WTC11 (cell line): ENCODE data around the gene TMEM39A. TPM values are rescaled to one million over a fixed set of nuclear protein-coding genes. Genes with fewer than 3 reads are reported as not detected.

Experiments
- ATAC-seq: fragments of 200-7000 bp; cut with Tn5 transposase; 2 replicates; pipeline ENCODE4 v1.10.0; 2021; ENCODE audit warnings: mild to moderate bottlenecking, moderate library complexity
- CTCF ChIA-PET: fragments of 300-600 bp; sonication (Branson Sonifier 250); formaldehyde crosslinking; loops from one replicate; lab custom pipeline; 2021; ENCODE audit warnings: antibody characterized with exemption; lab: Charles Lee
- POLR2A ChIA-PET: fragments of 350-600 bp; sonication (Branson Sonifier 250); formaldehyde crosslinking; loops from one replicate; lab custom pipeline; 2021; ENCODE audit warnings: antibody characterized with exemption; lab: Charles Lee
- DNase-seq: peaks from one replicate; pipeline ENCODE4 v3.0.0; 2021; ENCODE audit warnings: low spot score
- H3K27ac Mint-ChIP-seq: 2 replicates; pipeline ENCODE4 v1.8.0; 2021; ENCODE audit warnings: mixed read lengths
- H3K27me3 Mint-ChIP-seq: 2 replicates; pipeline ENCODE4 v1.8.0; 2021; ENCODE audit warnings: low read depth, mild to moderate bottlenecking, moderate library complexity, mixed read lengths
- H3K36me3 Mint-ChIP-seq: 2 replicates; pipeline ENCODE4 v1.8.0; 2021; ENCODE audit warnings: mixed read lengths
- H3K4me1 Mint-ChIP-seq: 2 replicates; pipeline ENCODE4 v1.8.0; 2022; ENCODE audit warnings: mixed read lengths
- H3K4me3 Mint-ChIP-seq: 2 replicates; pipeline ENCODE4 v1.8.0; 2021; ENCODE audit warnings: mild to moderate bottlenecking, moderate library complexity, mixed read lengths
- H3K9me3 Mint-ChIP-seq: 2 replicates; pipeline ENCODE4 v1.8.0; 2021; ENCODE audit warnings: mixed read lengths
- AFF4 ChIP-seq: sonication (generic); formaldehyde crosslinking; IDR thresholded peaks from 2 replicates; pipeline ENCODE4 v1.8.1; 2023; ENCODE audit warnings: mild to moderate bottlenecking, missing genetic modification reagents, borderline replicate concordance
- ARID4B ChIP-seq: sonication (generic); formaldehyde crosslinking; IDR thresholded peaks from 2 replicates; pipeline ENCODE4 v1.8.0; 2023; ENCODE audit warnings: missing genetic modification reagents, mild to moderate bottlenecking, borderline replicate concordance
- CREM ChIP-seq: sonication (generic); formaldehyde crosslinking; IDR thresholded peaks from 2 replicates; pipeline ENCODE4 v1.8.1; 2022; ENCODE audit warnings: mild to moderate bottlenecking, missing genetic modification reagents, moderate library complexity
- GABPB1 ChIP-seq: sonication (generic); formaldehyde crosslinking; IDR thresholded peaks from 2 replicates; pipeline ENCODE4 v1.8.1; 2023; ENCODE audit warnings: mild to moderate bottlenecking, missing genetic modification reagents
- GRHL2 ChIP-seq: fragments of 250-450 bp; sonication (Bioruptor Pico); IDR thresholded peaks from 2 replicates; pipeline ENCODE4 v1.8.0; 2022; ENCODE audit warnings: mild to moderate bottlenecking, moderate library complexity; ENCODE audit not compliant: insufficient replicate concordance, severe bottlenecking
- GTF2I ChIP-seq: fragments of 250-450 bp; sonication (Bioruptor Pico); conservative IDR thresholded peaks from 2 replicates; pipeline ENCODE4 v1.4.0; 2021; ENCODE audit warnings: mild to moderate bottlenecking
- MXD4 ChIP-seq: fragments of 250-450 bp; sonication (Bioruptor Pico); IDR thresholded peaks from 2 replicates; pipeline ENCODE4 v1.8.0; 2021; ENCODE audit warnings: mild to moderate bottlenecking, moderate library complexity, borderline replicate concordance
- NFE2L1 ChIP-seq: sonication (generic); formaldehyde crosslinking; IDR thresholded peaks from 2 replicates; pipeline ENCODE4 v1.8.1; 2023; ENCODE audit warnings: missing genetic modification reagents
- OVOL2 ChIP-seq: fragments of 250-450 bp; sonication (Bioruptor Pico); IDR thresholded peaks from 2 replicates; pipeline ENCODE4 v1.9.0; 2021; ENCODE audit warnings: mild to moderate bottlenecking, borderline replicate concordance
- PREB ChIP-seq: sonication (generic); formaldehyde crosslinking; IDR thresholded peaks from 2 replicates; pipeline ENCODE4 v1.8.1; 2022; ENCODE audit warnings: mild to moderate bottlenecking, missing genetic modification reagents, moderate library complexity, borderline replicate concordance
- SMAD3 ChIP-seq: sonication (generic); formaldehyde crosslinking; IDR thresholded peaks from 2 replicates; pipeline ENCODE4 v1.8.0; 2022; ENCODE audit warnings: missing genetic modification reagents, mild to moderate bottlenecking, borderline replicate concordance
- TEAD1 ChIP-seq: sonication (generic); formaldehyde crosslinking; IDR thresholded peaks from 2 replicates; pipeline ENCODE4 v1.8.0; 2022; ENCODE audit warnings: mild to moderate bottlenecking, missing genetic modification reagents
- TP53 ChIP-seq: sonication (generic); formaldehyde crosslinking; IDR thresholded peaks from 2 replicates; pipeline ENCODE4 v1.8.1; 2023; ENCODE audit warnings: mild to moderate bottlenecking, missing genetic modification reagents
- ZBTB43 ChIP-seq: sonication (generic); formaldehyde crosslinking; IDR thresholded peaks from 2 replicates; pipeline ENCODE4 v1.8.1; 2023; ENCODE audit warnings: mild to moderate bottlenecking, missing genetic modification reagents
- ZNF121 ChIP-seq: sonication (generic); formaldehyde crosslinking; IDR thresholded peaks from 2 replicates; pipeline ENCODE4 v1.8.0; 2023; ENCODE audit warnings: missing genetic modification reagents
- ZNF317 ChIP-seq: sonication (generic); formaldehyde crosslinking; IDR thresholded peaks from 2 replicates; pipeline ENCODE4 v1.8.1; 2023; ENCODE audit warnings: low read depth, mild to moderate bottlenecking, moderate library complexity, missing genetic modification reagents, borderline replicate concordance
- ZNF423 ChIP-seq: fragments of 250-450 bp; sonication (Bioruptor Pico); IDR thresholded peaks from 2 replicates; pipeline ENCODE4 v2.1.2; 2022; ENCODE audit warnings: mild to moderate bottlenecking, moderate library complexity
- ZNF512 ChIP-seq: sonication (generic); formaldehyde crosslinking; IDR thresholded peaks from 2 replicates; pipeline ENCODE4 v1.8.1; 2022; ENCODE audit warnings: missing genetic modification reagents, borderline replicate concordance
- ZNF671 ChIP-seq: fragments of 250-450 bp; sonication (Bioruptor Pico); IDR thresholded peaks from 2 replicates; pipeline ENCODE4 v1.8.0; 2021; ENCODE audit warnings: mild to moderate bottlenecking
- ZSCAN18 ChIP-seq: fragments of 250-450 bp; sonication (Bioruptor Pico); IDR thresholded peaks from 2 replicates; pipeline ENCODE4 v2.1.2; 2022; ENCODE audit warnings: mild to moderate bottlenecking, moderate library complexity
- total RNA-seq: library from RNA; stranded (reverse); gene quantifications from 3 replicates; pipeline ENCODE4 v1.2.3, GENCODE V29; 2021

Gene TMEM39A
- total RNA-seq, 1 experiment from 2014 or later = 44.5 TPM

- no peak for DNase-seq
- Mint-ChIP-seq H3K36me3 (peaks cover 9% of the 10 kb centered on the region), H3K4me3 (no peak overlapping the region), H3K27me3 (no peaks in the 10 kb centered on the region)
- POLR2A ChIA-PET = no interaction called here
- TF ChIP-seq AFF4 (no peak), ZBTB43 (CRISPR knock-in tag) (no peak), NFE2L1 (CRISPR knock-in tag) (no peak), TEAD1 (no peak), CREM (CRISPR knock-in tag) (no peak), ARID4B (CRISPR knock-in tag) (no peak), ZNF512 (no peak), GABPB1 (CRISPR knock-in tag) (no peak), ZSCAN18 (CRISPR knock-in tag) (no peak)
- TF ChIP-seq, all 79 proteins: peak for 0
- H3K27ac Mint-ChIP-seq = no peak overlapping the region
- CTCF ChIA-PET = no interaction called here
- no peaks in the 10 kb centered on the region for H3K9me3 Mint-ChIP-seq
- ATAC-seq = no peak
- H3K4me1 Mint-ChIP-seq = no peaks in the 10 kb centered on the region; the same call in 1 of the 2 replicates
Observed at GRCh38 chr3:119409844-119410243, 53.6 kb downstream of the TMEM39A start.

- Mint-ChIP-seq H3K36me3 (peaks cover 9% of the 10 kb centered on the region), H3K9me3 (no peaks in the 10 kb centered on the region), H3K4me1 (peaks cover under 1% of the 10 kb centered on the region), H3K27me3 (no peaks in the 10 kb centered on the region), H3K4me3 (no peak overlapping the region), H3K27ac (no peak overlapping the region)
- DNase-seq (no peak), ATAC-seq (no peak)
- POLR2A ChIA-PET = no interaction called here
- CTCF ChIA-PET = no interaction called here
- TF ChIP-seq GRHL2 (CRISPR knock-in tag) (no peak), ZNF671 (CRISPR knock-in tag) (no peak), OVOL2 (no peak), TP53 (CRISPR knock-in tag) (no peak), ZNF121 (CRISPR knock-in tag) (no peak), ZNF317 (CRISPR knock-in tag) (no peak), MXD4 (CRISPR knock-in tag) (no peak), ZNF423 (CRISPR knock-in tag) (no peak), GTF2I (CRISPR knock-in tag) (no peak), PREB (no peak), SMAD3 (CRISPR knock-in tag) (no peak)
Observed at GRCh38 chr3:119408243-119408950, 55.0 kb downstream of the TMEM39A start.
